Measurements from ENCODE around the gene C2CD4C.
"Not testable (repeated sequence)": the region's sequence is repeated elsewhere in the genome, so short reads cannot be mapped to it uniquely, and the experiment has no call there.

The C2CD4C gene

GRCh38 chr19:412356-413355 lies 3.7 kb upstream of the C2CD4C start:
- DNase-seq = no peak

GRCh38 chr19:411723-412355 lies 2.9 kb upstream of the C2CD4C start:
- DNase-seq = no peak

GRCh38 chr19:411121-411722 lies 2.3 kb upstream of the C2CD4C start:
- DNase-seq = not testable (repeated sequence)

GRCh38 chr19:410243-410781 lies 1.4 kb upstream of the C2CD4C start:
- DNase-seq = no peak

GRCh38 chr19:409516-410242 lies 732 bp upstream of the C2CD4C start:
- DNase-seq = no peak

- DNase-seq = no peak
Observed at GRCh38 chr19:408441-408901, 476 bp downstream of the C2CD4C start.

GRCh38 chr19:407511-408440 lies 1.2 kb downstream of the C2CD4C start:
- DNase-seq = no peak

GRCh38 chr19:406971-407510 lies 1.9 kb downstream of the C2CD4C start:
- no peak for DNase-seq

GRCh38 chr19:406135-406781 lies 2.7 kb downstream of the C2CD4C start:
- no peak for DNase-seq

- no peak for DNase-seq
Observed at GRCh38 chr19:405121-405965, 3.6 kb downstream of the C2CD4C start.

GRCh38 chr19:403221-404027 lies 5.5 kb downstream of the C2CD4C start:
- DNase-seq = no peak

- DNase-seq = no peak
Observed at GRCh38 chr19:402786-403185, 6.2 kb downstream of the C2CD4C start.

GRCh38 chr19:401866-402511 lies 7.0 kb downstream of the C2CD4C start:
- no peak for DNase-seq

- DNase-seq = no peak
Observed at GRCh38 chr19:400976-401865, 7.7 kb downstream of the C2CD4C start.

- no peak for DNase-seq
Observed at GRCh38 chr19:399370-399769, 9.6 kb downstream of the C2CD4C start.

GRCh38 chr19:398719-399118 lies 10.2 kb downstream of the C2CD4C start:
- DNase-seq = no peak

All from hematopoietic multipotent progenitor cell treated with erythropoietin and hydrocortisone succinate and interleukin-3 and kit ligand, for 8 days (in vitro differentiated cells).